Stimulated activated CD8-positive, alpha-beta memory T cell treated with anti-CD3 and anti-CD28 coated beads, Interleukin-15, amount 100 ng/mL, for 48 hours (primary cell): ENCODE data around the gene PFN1.

Experiments used
- DNase-seq, 2 donors: peaks; one replicate each; pipeline ENCODE4 v3.0.0-alpha.2; 2020; ENCODE audit warnings: low read depth in 2 of 2

The PFN1 gene

GRCh38 chr17:4896332-4897197, 51.8 kb downstream of the PFN1 start:
- no peak for DNase-seq

GRCh38 chr17:4895657-4896331, 52.5 kb downstream of the PFN1 start:
- no peak for DNase-seq
